OCI-LY3 (cell line): Measurements from ENCODE around the gene ZNF502.

Experiments
- H2AFZ ChIP-seq: fragments of 200-600, 300-600 bp; shearing (Covaris generic); 2 replicates; pipeline ENCODE4 v1.6.0; 2014; ENCODE audit warnings: antibody characterized with exemption, low read depth, low read length
- H3K27ac ChIP-seq: fragments of 200-600, 300-600 bp; sonication (generic); 2 replicates; pipeline ENCODE4 v1.5.1; 2014; ENCODE audit warnings: mild to moderate bottlenecking, low read length, moderate library complexity, mixed read lengths
- H3K27me3 ChIP-seq: fragments of 200-600, 300-600 bp; sonication (generic); 2 replicates; pipeline ENCODE4 v1.6.1; 2014; ENCODE audit warnings: low read depth, low read length, mixed read lengths
- H3K36me3 ChIP-seq: fragments of 200-600, 300-600 bp; sonication (generic); replicated peaks from 2 replicates; pipeline ENCODE3; 2014; ENCODE audit warnings: low read depth, low read length, mixed read lengths
- H3K4me1 ChIP-seq: fragments of 300-600, 200-600 bp; sonication (generic); 2 replicates; pipeline ENCODE4 v1.6.1; 2014; ENCODE audit warnings: low read length, mixed read lengths
- H3K4me2 ChIP-seq: fragments of 200-600, 300-600 bp; sonication (generic); 2 replicates; pipeline ENCODE4 v1.6.1; 2014; ENCODE audit warnings: low read length, mixed read lengths
- H3K4me3 ChIP-seq: fragments of 300-600, 200-600 bp; sonication (generic); 2 replicates; pipeline ENCODE4 v1.5.1; 2014; ENCODE audit warnings: antibody characterized with exemption, mild to moderate bottlenecking, low read length, moderate library complexity
- H3K79me2 ChIP-seq: fragments of 300-600, 200-600 bp; shearing (Covaris generic); 2 replicates; pipeline ENCODE4 v1.6.1; 2014; ENCODE audit warnings: mild to moderate bottlenecking, low read length, mixed read lengths
- H3K9ac ChIP-seq: fragments of 300-600, 200-600 bp; shearing (Covaris generic); 2 replicates; pipeline ENCODE4 v1.6.0; 2014; ENCODE audit warnings: mild to moderate bottlenecking, low read length, moderate library complexity
- H3K9me3 ChIP-seq: fragments of 200-600, 300-600 bp; shearing (Covaris generic); 2 replicates; pipeline ENCODE4 v1.6.1; 2014; ENCODE audit warnings: low read length, mixed read lengths; ENCODE audit not compliant: insufficient read depth
- H4K20me1 ChIP-seq: fragments of 200-600, 300-600 bp; sonication (generic); 2 replicates; pipeline ENCODE4 v1.6.1; 2016; ENCODE audit warnings: low read length, mixed read lengths; ENCODE audit not compliant: insufficient read depth
- EZH2phosphoT487 ChIP-seq: fragments of 200-600 bp; shearing (Covaris generic); IDR thresholded peaks from 2 replicates; pipeline ENCODE4 v1.6.1; 2018; ENCODE audit warnings: antibody characterized with exemption, mixed run types, low read depth
- TF ChIP-seq, protein P1 (sequence below): fragments of 200-600, 300-600 bp; sonication (generic); IDR thresholded peaks from 2 replicates; pipeline ENCODE4 v1.5.1; 2014; ENCODE audit warnings: antibody characterized with exemption, low read length, low read depth

ZNF502 gene

DNA sequence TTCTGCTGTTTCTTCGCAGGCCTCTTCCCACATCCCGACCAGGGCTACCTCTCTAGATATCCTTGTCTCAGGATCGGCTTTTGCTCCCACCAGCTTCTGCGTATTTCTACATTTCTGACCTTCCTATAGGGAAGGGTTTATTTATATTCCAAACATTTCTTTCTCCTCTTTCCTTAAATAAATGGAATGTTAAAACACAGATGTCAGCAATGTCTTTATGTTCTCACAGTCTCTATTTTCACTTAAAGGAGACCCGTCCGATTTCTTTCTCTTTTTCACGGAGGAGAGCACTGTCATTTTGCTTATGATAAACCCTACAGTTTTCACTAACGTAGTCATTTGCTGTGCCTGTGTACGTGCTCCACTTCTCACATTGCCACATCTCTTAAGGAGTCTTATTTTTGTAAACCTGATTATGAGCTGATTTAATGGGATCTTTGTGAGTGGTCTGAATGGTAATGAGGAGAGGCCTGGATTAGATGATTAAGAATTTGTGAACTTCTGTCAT lies 49.8 kb downstream of the ZNF502 start:
- Histone ChIP-seq H3K4me3 (peak overlapping the region; percentile 79), H3K36me3 (peaks cover 52% of the 10 kb centered on the region), H3K27me3 (no peaks in the 10 kb centered on the region), H3K4me2 (peak overlapping the region; percentile 87), H3K9me3 (peaks cover 27% of the 10 kb centered on the region), H3K9ac (peak overlapping the region; percentile 75), H2AFZ (peak overlapping the region; percentile 42), H4K20me1 (no peaks in the 10 kb centered on the region), H3K79me2 (peaks cover 90% of the 10 kb centered on the region), H3K27ac (peak overlapping the region; percentile 46), H3K4me1 (peaks cover 6% of the 10 kb centered on the region)
- TF ChIP-seq, protein P1, sequence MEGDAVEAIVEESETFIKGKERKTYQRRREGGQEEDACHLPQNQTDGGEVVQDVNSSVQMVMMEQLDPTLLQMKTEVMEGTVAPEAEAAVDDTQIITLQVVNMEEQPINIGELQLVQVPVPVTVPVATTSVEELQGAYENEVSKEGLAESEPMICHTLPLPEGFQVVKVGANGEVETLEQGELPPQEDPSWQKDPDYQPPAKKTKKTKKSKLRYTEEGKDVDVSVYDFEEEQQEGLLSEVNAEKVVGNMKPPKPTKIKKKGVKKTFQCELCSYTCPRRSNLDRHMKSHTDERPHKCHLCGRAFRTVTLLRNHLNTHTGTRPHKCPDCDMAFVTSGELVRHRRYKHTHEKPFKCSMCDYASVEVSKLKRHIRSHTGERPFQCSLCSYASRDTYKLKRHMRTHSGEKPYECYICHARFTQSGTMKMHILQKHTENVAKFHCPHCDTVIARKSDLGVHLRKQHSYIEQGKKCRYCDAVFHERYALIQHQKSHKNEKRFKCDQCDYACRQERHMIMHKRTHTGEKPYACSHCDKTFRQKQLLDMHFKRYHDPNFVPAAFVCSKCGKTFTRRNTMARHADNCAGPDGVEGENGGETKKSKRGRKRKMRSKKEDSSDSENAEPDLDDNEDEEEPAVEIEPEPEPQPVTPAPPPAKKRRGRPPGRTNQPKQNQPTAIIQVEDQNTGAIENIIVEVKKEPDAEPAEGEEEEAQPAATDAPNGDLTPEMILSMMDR: no peak
- no peak for TF ChIP-seq EZH2phosphoT487

DNA sequence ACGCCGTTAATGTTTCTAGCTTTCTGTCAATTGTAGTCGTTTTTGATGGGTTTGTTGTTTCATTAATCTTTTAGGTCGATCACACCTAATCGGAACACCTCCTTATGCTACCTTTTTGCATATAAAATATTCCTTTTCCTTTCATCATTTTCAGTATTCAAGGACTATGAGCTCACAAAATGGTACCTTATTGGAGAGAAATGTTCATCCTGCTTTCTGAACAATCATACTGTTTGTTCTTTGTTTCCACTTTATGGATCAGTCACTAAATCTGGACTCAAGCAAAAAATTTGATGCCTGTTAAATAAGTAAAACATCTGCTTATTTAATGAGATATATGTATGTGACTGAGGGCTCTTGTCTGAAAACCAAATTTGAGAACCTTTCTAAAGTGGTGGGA lies 50.2 kb downstream of the ZNF502 start:
- Histone ChIP-seq H3K4me3 (peak overlapping the region; percentile 79), H3K9ac (peak overlapping the region; percentile 75), H3K9me3 (peaks cover 23% of the 10 kb centered on the region), H3K27me3 (no peaks in the 10 kb centered on the region), H3K27ac (no peak overlapping the region), H3K79me2 (peaks cover 90% of the 10 kb centered on the region), H4K20me1 (no peaks in the 10 kb centered on the region), H3K4me2 (peak overlapping the region; percentile 87), H2AFZ (peak overlapping the region; percentile 42; the same call in 1 of the 2 replicates), H3K36me3 (peaks cover 49% of the 10 kb centered on the region), H3K4me1 (peaks cover 6% of the 10 kb centered on the region)
- TF ChIP-seq EZH2phosphoT487: no peak
- TF ChIP-seq, protein P1: no peak

DNA sequence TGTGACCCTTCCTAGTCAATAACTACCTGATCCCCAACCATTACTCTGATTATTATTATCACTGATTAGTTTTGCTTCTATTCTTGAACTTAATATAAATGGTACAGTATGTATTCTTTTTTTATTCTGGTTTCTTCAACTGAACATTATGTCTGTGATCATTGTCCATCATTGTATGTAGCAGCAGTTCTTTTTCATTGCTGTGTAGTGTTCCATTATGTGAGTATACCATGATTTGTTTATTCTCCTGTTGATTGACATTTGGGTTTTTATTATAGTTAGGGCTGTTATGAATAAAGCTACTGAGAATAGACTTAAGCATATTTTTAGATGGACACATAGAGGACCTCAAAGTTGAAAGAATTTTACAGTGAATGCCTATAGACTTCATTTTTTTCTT lies 51.8 kb downstream of the ZNF502 start:
- no peak overlapping the region for H3K9ac ChIP-seq
- peaks cover 41% of the 10 kb centered on the region for H3K36me3 ChIP-seq
- TF ChIP-seq EZH2phosphoT487: no peak
- no peak overlapping the region for H3K27ac ChIP-seq
- peaks cover 13% of the 10 kb centered on the region for H3K9me3 ChIP-seq
- peaks cover 93% of the 10 kb centered on the region for H3K79me2 ChIP-seq
- no peak overlapping the region for H3K4me3 ChIP-seq
- peaks cover 6% of the 10 kb centered on the region for H3K4me1 ChIP-seq
- no peak overlapping the region for H3K4me2 ChIP-seq
- no peaks in the 10 kb centered on the region for H3K27me3 ChIP-seq
- no peaks in the 10 kb centered on the region for H4K20me1 ChIP-seq
- no peak overlapping the region for H2AFZ ChIP-seq

DNA sequence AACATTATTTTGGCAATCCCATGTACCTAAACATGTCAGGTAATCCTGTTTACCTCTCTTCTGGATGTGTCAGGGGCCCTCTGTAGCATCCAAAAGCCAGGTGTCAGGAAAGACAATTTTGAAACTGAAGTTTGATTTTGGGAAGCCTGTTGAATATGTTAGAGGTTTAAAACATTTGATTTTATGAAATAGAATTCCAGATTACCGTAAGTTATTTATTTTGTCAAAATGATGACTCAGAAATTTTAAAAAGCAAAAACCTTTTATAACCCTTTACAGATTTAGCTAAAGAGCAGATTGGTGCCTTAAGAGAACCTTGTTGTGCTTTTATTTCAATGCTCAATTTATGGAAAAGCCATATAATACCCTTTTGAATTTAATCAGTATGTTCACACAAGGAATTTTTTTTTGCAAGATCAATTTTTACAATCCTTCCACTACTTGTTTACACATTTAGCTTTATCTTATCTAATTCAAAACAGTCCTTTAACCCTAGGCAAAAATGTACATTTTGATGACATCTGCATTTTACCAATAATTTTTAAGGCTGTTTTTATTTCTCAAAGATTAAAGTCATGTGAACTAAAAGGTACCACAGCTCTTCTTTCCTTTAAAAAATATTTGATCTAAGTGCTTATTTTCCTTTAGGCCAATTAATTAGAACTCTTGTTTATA lies 59.1 kb downstream of the ZNF502 start:
- H3K9ac ChIP-seq: no peak overlapping the region
- TF ChIP-seq, protein P1: no peak
- no peak for TF ChIP-seq EZH2phosphoT487
- no peaks in the 10 kb centered on the region for H3K4me1 ChIP-seq
- H3K27ac ChIP-seq: no peak overlapping the region
- H2AFZ ChIP-seq: no peak overlapping the region
- H3K4me2 ChIP-seq: no peak overlapping the region
- no peaks in the 10 kb centered on the region for H4K20me1 ChIP-seq
- H3K27me3 ChIP-seq: no peaks in the 10 kb centered on the region
- peaks cover 72% of the 10 kb centered on the region for H3K79me2 ChIP-seq
- H3K9me3 ChIP-seq: no peaks in the 10 kb centered on the region
- H3K36me3 ChIP-seq: peaks cover 45% of the 10 kb centered on the region
- no peak overlapping the region for H3K4me3 ChIP-seq
